HG02884 (cell line): ENCODE results near the gene SKA1.
"Not testable (repeated sequence)": the region's sequence is repeated elsewhere in the genome, so short reads cannot be mapped to it uniquely, and the experiment has no call there.

ENCODE experiments used
- ATAC-seq: cut with Tn5 transposase; IDR thresholded peaks from one replicate; pipeline ENCODE4 v1.9.1; 2021; ENCODE audit warnings: mild to moderate bottlenecking, moderate library complexity; ENCODE audit not compliant: unreplicated experiment

SKA1 gene

GRCh38 chr18:50393802-50394201 is 19.0 kb downstream of the SKA1 start:
- no peak for ATAC-seq

GRCh38 chr18:50395093-50395492 is 20.2 kb downstream of the SKA1 start:
- ATAC-seq: no peak

GRCh38 chr18:50396005-50396660 is 21.3 kb downstream of the SKA1 start:
- no peak for ATAC-seq

- ATAC-seq: no peak
Observed at GRCh38 chr18:50397023-50397422, 22.2 kb downstream of the SKA1 start.

- ATAC-seq: no peak
Observed at GRCh38 chr18:50398099-50398498, 23.3 kb downstream of the SKA1 start.

- ATAC-seq: no peak
Observed at GRCh38 chr18:50398947-50399346, 24.1 kb downstream of the SKA1 start.

- ATAC-seq: no peak
Observed at GRCh38 chr18:50399582-50399981, 24.7 kb downstream of the SKA1 start.

- ATAC-seq: not testable (repeated sequence)
Observed at GRCh38 chr18:50400438-50400837, 25.6 kb downstream of the SKA1 start.

GRCh38 chr18:50401295-50401694 is 26.4 kb downstream of the SKA1 start:
- ATAC-seq: no peak

GRCh38 chr18:50401888-50402287 is 27.0 kb downstream of the SKA1 start:
- ATAC-seq: no peak

- ATAC-seq: not testable (repeated sequence)
Observed at GRCh38 chr18:50404752-50405581, 30.1 kb downstream of the SKA1 start.

- ATAC-seq: no peak
Observed at GRCh38 chr18:50405582-50406271, 30.9 kb downstream of the SKA1 start.

- ATAC-seq: no peak
Observed at GRCh38 chr18:50409236-50409635, 34.4 kb downstream of the SKA1 start.

GRCh38 chr18:50410008-50410407 is 35.2 kb downstream of the SKA1 start:
- no peak for ATAC-seq

GRCh38 chr18:50410894-50411293 is 36.0 kb downstream of the SKA1 start:
- no peak for ATAC-seq

GRCh38 chr18:50416832-50417231 is 42.0 kb downstream of the SKA1 start:
- ATAC-seq: not testable (repeated sequence)

- not testable (repeated sequence) for ATAC-seq
Observed at GRCh38 chr18:50417705-50418104, 42.9 kb downstream of the SKA1 start.

GRCh38 chr18:50418650-50419049 is 43.8 kb downstream of the SKA1 start:
- ATAC-seq: no peak

GRCh38 chr18:50422286-50422898 is 47.5 kb downstream of the SKA1 start:
- ATAC-seq: no peak

- ATAC-seq: no peak
Observed at GRCh38 chr18:50424877-50425690, 50.2 kb downstream of the SKA1 start.
